SIG-M5 (cell line): ENCODE data around the gene FAM3A.

Experiments
- DNase-seq: peaks from one replicate; lab custom pipeline; 2025; lab: John Stamatoyannopoulos, UW

The FAM3A gene

DNA sequence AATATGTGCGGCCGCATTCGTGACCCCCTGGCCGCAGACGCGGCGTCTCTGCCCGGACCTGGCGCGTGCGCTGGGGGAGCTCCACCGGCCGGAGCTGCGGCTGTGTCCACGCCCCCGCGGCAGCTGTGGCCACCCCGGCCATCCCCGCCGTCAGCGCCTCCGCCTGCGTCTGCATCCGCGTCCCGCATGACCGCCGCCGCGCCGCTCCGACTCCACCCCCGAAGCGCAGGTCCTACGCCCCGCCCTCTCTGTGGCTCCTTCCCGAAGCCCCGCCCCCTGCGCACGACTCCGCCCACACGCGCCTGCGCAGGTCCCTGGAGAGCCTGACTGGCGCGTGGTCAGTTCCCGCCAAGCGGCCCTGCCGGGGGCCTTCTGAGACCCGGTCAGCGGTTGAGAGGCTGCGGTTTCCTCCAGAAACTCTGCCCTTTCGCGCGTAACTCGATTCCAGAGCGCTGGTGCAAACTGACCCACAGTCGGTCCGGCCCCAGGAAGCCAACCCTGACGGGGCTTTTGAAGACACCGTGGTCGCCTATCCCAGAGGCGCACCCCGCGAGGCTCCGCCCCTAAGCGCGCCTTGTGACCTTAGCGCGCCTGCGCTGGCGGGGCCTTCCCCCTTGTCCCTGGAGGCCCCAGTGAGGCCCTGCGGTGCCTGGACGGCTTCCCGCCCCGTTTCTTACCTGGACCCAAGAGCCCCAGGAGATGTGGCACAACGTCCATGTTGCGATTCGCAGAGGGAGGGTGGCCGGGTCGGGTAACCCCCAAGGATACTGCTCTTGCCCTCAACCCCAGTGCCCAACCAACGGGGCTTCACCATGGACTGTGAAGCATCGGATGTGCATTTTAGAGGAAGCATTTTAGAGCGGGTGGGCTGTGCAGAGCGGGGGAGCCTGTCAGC is 37.1 kb downstream of the FAM3A start, which contains the start of gene LAGE3:
TSS of gene LAGE3 (minus strand) at position 554 of the 895 bp plus-strand sequence. CDS start at position 188, 366 bp downstream.
- DNase-seq: no peak

DNA sequence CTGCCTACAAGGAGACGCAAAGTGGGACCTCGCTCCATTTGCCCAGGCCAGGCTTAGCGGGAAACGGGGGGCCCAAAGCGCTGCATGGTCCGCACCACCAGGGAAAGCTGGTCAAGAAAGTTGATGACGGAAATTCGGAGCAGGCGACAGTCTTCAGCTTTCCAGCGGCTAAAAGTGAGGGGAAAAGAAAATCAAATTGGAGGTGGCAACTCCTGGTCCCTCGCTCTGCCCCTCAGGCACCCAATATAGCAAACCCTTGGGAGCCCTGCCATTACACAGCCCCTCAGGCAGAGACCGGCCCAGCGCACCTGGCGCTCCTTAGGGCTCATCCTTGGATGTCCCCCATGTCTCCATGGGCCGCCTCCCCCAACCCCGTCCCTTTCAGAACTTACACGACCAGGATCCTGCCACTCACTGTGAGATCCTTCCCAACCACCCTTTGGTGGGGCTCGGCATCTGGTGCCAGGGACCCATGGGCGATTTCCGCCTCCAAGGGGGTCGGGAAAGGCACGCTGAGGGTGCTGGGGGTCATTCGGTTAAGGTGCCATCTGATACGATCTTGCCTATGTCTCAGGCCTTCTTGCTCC is 38.0 kb downstream of the FAM3A start:
- DNase-seq: no peak

- DNase-seq: no peak
Observed at GRCh38 chrX:154476821-154477220, 39.2 kb downstream of the FAM3A start.

DNA sequence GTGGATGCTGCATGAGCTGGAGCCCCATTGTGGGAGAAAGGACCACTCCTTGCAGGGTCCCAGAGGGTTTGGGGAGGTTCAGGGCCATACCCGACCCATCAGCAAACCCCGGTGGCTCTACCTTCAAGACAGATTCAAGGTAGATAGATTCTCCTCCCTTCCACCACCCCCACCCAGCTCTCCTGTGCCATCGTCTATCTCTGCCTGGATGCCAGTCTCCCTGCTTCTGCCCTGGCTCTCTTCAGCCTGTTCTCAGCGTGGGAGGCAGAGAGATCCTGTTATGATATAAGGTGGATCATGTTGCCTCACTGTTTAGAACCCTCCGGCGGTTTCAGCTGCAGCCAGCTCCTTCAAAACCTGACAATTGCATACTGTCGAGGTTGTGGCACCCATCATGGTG is 42.3 kb downstream of the FAM3A start:
- DNase-seq: no peak

DNA sequence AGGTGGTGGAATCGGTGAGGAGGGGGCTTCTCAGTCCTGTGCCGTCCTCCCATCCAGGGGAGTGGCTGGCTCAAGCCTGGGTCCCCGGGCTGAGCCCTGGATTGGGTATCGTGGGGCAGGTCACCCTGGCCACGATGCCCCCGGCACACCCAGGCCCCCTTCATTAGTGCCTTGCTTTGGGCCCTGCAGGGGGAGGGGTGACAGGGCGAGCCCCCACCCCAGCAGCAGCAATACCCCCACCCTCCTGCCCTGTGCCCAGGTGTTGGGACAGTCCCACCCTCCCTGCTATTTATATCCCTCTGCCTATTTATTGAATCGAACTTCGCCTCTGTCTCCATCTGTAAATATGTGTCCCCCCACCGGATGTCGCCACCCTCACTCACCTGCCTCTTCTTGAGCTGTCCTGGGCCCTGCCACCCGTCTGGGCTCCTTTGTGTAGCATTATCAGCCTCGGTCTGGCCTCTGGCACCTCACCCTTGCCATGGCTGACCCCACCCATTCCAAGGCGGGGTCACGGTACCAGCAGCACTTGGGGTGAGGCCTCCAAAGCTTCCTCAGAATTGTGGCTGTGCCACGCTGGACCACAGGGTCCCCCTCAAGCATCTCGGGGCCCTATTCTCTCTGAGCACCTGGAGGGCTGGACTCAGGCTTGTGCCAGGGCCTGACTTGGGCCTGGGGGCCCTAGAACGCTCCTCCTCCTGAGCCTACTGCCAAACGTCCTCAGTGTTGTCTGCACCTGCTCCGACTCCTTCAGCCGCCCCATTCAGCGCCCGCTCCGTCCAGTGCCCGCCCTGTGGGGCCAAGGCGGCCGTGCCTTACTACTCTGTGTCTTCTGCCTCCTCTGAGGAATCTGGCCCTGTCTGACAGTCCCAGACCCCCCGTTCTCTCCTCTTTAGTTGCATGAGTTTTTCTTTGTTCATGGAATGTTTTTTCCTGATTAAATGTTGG is 43.1 kb downstream of the FAM3A start:
- DNase-seq: no peak

GRCh38 chrX:154471839-154472684 is 44.0 kb downstream of the FAM3A start:
- DNase-seq: no peak

GRCh38 chrX:154470914-154471568 is 45.0 kb downstream of the FAM3A start:
- DNase-seq: no peak

DNA sequence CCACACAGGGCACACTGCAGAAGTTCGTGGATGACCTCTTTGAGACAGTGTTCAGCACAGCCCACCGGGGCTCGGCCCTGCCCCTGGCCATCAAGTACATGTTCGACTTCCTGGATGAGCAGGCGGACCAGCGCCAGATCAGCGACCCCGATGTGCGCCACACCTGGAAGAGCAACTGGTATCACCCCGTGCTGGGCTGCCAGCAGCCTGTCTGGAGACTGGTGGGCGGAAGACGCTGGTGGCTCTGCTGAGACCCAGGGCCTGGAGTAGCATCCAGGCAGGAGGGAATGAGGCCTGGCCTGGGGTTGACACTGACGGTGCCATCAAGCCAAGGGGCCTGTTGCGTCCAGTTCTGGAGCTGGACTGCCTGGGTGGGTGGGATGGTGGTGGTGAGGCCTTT is 45.6 kb downstream of the FAM3A start:
- no peak for DNase-seq

DNA sequence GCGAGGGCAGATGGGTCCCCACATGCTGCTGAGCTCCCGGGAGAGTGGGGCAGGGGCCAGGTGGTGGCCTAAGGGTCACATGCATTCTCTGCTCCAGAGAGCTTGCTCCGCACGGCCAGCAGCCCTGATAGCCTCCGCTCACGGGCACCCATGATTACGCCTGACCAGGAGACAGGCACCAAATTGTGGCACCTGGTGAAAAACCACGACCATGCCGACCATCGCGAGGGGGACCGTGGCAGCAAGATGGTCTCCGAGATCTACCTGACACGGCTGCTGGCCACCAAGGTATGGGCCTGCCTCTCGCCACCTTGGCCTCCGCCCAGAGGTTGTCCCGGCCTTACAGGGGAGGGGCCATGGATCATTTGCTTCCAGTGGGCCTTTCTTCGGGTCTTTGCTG is 46.2 kb downstream of the FAM3A start:
- no peak for DNase-seq

- no peak for DNase-seq
Observed at GRCh38 chrX:154469114-154469513, 46.9 kb downstream of the FAM3A start.

GRCh38 chrX:154468217-154468616 is 47.8 kb downstream of the FAM3A start:
- no peak for DNase-seq

- DNase-seq: no peak
Observed at GRCh38 chrX:154467556-154467955, 48.5 kb downstream of the FAM3A start.

GRCh38 chrX:154466907-154467306 is 49.1 kb downstream of the FAM3A start:
- no peak for DNase-seq

- no peak for DNase-seq
Observed at GRCh38 chrX:154466036-154466435, 50.0 kb downstream of the FAM3A start.

- DNase-seq: no peak
Observed at GRCh38 chrX:154465601-154466000, 50.4 kb downstream of the FAM3A start.

- no peak for DNase-seq
Observed at GRCh38 chrX:154464806-154465365, 51.1 kb downstream of the FAM3A start.

- DNase-seq: no peak
Observed at GRCh38 chrX:154463611-154464220, 52.3 kb downstream of the FAM3A start.

DNA sequence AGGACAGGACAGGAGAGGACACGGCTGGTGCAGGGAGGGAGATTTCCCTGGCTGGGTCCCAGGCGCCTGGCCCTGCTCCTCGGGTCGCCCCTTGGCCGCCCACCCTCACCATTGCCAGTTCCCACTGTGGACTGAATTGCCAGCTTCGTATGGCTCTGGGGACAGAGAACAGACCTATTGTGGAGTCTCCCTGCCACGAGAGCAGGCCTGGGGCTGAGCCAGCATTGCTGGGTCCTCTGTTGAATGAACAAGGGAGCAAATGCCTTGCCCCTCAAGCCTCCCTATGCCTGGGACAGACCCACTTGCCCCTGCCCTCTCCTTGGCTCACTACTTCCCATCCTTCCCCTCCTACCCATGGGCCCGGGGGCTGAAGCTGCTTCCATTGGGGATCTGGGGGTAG is 53.6 kb downstream of the FAM3A start:
- no peak for DNase-seq

GRCh38 chrX:154460326-154460725 is 55.7 kb downstream of the FAM3A start:
- no peak for DNase-seq

DNA sequence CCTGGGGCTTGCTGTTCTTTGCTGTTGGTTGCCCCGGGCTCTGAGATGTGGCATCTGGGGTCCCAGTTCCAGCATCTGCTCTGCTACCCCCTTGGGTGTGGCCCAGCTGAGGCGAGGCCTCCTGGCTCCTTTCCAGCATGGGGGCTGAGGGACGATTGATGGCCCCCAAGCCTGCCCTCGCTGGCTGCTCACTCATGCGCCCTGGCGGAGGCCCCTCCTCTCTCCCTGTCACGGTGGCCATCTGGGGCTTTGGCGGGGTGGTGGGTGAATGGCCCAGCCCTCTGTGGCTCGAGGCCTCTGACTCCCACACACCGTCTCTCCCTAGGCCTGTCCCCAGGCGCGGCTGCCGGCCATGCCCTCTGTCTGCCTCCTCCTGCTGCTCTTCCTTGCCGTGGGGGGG is 56.2 kb downstream of the FAM3A start:
- DNase-seq: no peak
